NCI-H2227 treated with DMSO at 0.1 percent for 48 hours (cell line): ENCODE data around the gene CYP4F2.
"Not testable (repeated sequence)": the region's sequence is repeated elsewhere in the genome, so short reads cannot be mapped to it uniquely, and the experiment has no call there.

ENCODE experiments used
- DNase-seq: peaks from one replicate; lab custom pipeline; 2025; lab: John Stamatoyannopoulos, UW

The CYP4F2 gene

GRCh38 chr19:15899561-15899960 is 1.7 kb upstream of the CYP4F2 start:
- not testable (repeated sequence) for DNase-seq

GRCh38 chr19:15897026-15897737 is 692 bp downstream of the CYP4F2 start:
- no peak for DNase-seq

GRCh38 chr19:15895876-15896430 is 1.9 kb downstream of the CYP4F2 start:
- no peak for DNase-seq

GRCh38 chr19:15894359-15894758 is 3.5 kb downstream of the CYP4F2 start:
- DNase-seq = no peak

- DNase-seq = no peak
Observed at GRCh38 chr19:15893477-15893876, 4.4 kb downstream of the CYP4F2 start.

GRCh38 chr19:15892012-15892411 is 5.9 kb downstream of the CYP4F2 start:
- DNase-seq = no peak

GRCh38 chr19:15891434-15891833 is 6.4 kb downstream of the CYP4F2 start:
- DNase-seq = no peak

GRCh38 chr19:15889339-15889738 is 8.5 kb downstream of the CYP4F2 start:
- DNase-seq = not testable (repeated sequence)

GRCh38 chr19:15885919-15886318 is 12.0 kb downstream of the CYP4F2 start:
- no peak for DNase-seq

GRCh38 chr19:15885167-15885566 is 12.7 kb downstream of the CYP4F2 start:
- DNase-seq = no peak

- DNase-seq = not testable (repeated sequence)
Observed at GRCh38 chr19:15883329-15883728, 14.5 kb downstream of the CYP4F2 start.

- DNase-seq = no peak
Observed at GRCh38 chr19:15874821-15875474, 22.9 kb downstream of the CYP4F2 start.

- not testable (repeated sequence) for DNase-seq
Observed at GRCh38 chr19:15873771-15874170, 24.1 kb downstream of the CYP4F2 start.

GRCh38 chr19:15871570-15871969 is 26.3 kb downstream of the CYP4F2 start:
- DNase-seq = no peak

GRCh38 chr19:15869873-15870272 is 28.0 kb downstream of the CYP4F2 start:
- DNase-seq = no peak

GRCh38 chr19:15869109-15869555 is 28.7 kb downstream of the CYP4F2 start:
- DNase-seq = no peak

- DNase-seq = no peak
Observed at GRCh38 chr19:15866636-15867035, 31.2 kb downstream of the CYP4F2 start.

- no peak for DNase-seq
Observed at GRCh38 chr19:15864824-15865223, 33.0 kb downstream of the CYP4F2 start.

- DNase-seq = no peak
Observed at GRCh38 chr19:15863272-15863671, 34.6 kb downstream of the CYP4F2 start.

GRCh38 chr19:15862444-15862843 is 35.4 kb downstream of the CYP4F2 start:
- no peak for DNase-seq

- DNase-seq = no peak
Observed at GRCh38 chr19:15860522-15860921, 37.4 kb downstream of the CYP4F2 start.

GRCh38 chr19:15859187-15859586 is 38.7 kb downstream of the CYP4F2 start:
- no peak for DNase-seq

- no peak for DNase-seq
Observed at GRCh38 chr19:15850385-15850784, 47.5 kb downstream of the CYP4F2 start.
